Central memory CD8-positive, alpha-beta T cell (primary cell): ENCODE results near the gene ABHD16B.
"Not testable (repeated sequence)": the region's sequence is repeated elsewhere in the genome, so short reads cannot be mapped to it uniquely, and the experiment has no call there.

ENCODE experiments used
- ATAC-seq: fragments of 150-1000 bp; cut with Tn5 transposase; replicated peaks from 2 replicates; pipeline ENCODE4 v1.10.0; 2022; ENCODE audit warnings: mild to moderate bottlenecking, moderate FRiP score, moderate number of reproducible peaks; ENCODE audit not compliant: poor library complexity, severe bottlenecking; ENCODE audit errors: extremely low read depth
- DNase-seq, 2 donors: peaks; one replicate each; pipeline ENCODE4 v3.0.0; 2021; ENCODE audit warnings: low spot score in 2 of 2
- H3K27ac Mint-ChIP-seq: one replicate; pipeline ENCODE4 v1.8.0; 2022; ENCODE audit warnings: low read depth, mild to moderate bottlenecking, moderate library complexity, mixed read lengths
- H3K27me3 Mint-ChIP-seq: one replicate; pipeline ENCODE4 v1.8.0; 2022; ENCODE audit warnings: mixed read lengths
- H3K36me3 Mint-ChIP-seq: one replicate; pipeline ENCODE4 v1.8.0; 2022; ENCODE audit warnings: mild to moderate bottlenecking, moderate library complexity, mixed read lengths; ENCODE audit not compliant: insufficient read depth
- H3K4me1 Mint-ChIP-seq: one replicate; pipeline ENCODE4 v1.8.0; 2022; ENCODE audit warnings: mixed read lengths
- H3K4me3 Mint-ChIP-seq: one replicate; pipeline ENCODE4 v1.8.0; 2022; ENCODE audit warnings: mild to moderate bottlenecking, moderate library complexity, mixed read lengths
- H3K9me3 Mint-ChIP-seq: one replicate; pipeline ENCODE4 v1.8.0; 2022; ENCODE audit warnings: mixed read lengths

Gene ABHD16B

GRCh38 chr20:63863798-63864544, 2.7 kb downstream of the ABHD16B start:
- DNase-seq (peak; percentile 56 to 68), ATAC-seq (peak; percentile 73)
- Mint-ChIP-seq H3K36me3 (peaks cover 24% of the 10 kb centered on the region), H3K27ac (peak overlapping the region; percentile 88), H3K9me3 (no peaks in the 10 kb centered on the region), H3K4me1 (peaks cover 41% of the 10 kb centered on the region), H3K27me3 (no peaks in the 10 kb centered on the region), H3K4me3 (peak overlapping the region; percentile 89)

GRCh38 chr20:63864545-63864977, 3.3 kb downstream of the ABHD16B start:
- Mint-ChIP-seq H3K4me1 (peaks cover 41% of the 10 kb centered on the region), H3K36me3 (peaks cover 28% of the 10 kb centered on the region), H3K4me3 (peak overlapping the region; percentile 89), H3K27ac (peak overlapping the region; percentile 88), H3K9me3 (no peaks in the 10 kb centered on the region), H3K27me3 (no peaks in the 10 kb centered on the region)
- no peak for ATAC-seq
- DNase-seq: no peak

GRCh38 chr20:63864978-63865640, 3.8 kb downstream of the ABHD16B start, which contains the start of gene TPD52L2:
TSS of gene TPD52L2 (plus strand) at chr20:63865270. CDS start at chr20:63865366, 96 bp downstream.
- Mint-ChIP-seq H3K36me3 (peaks cover 30% of the 10 kb centered on the region), H3K27ac (peak within 1 kb of the TSS; percentile 88), H3K4me3 (peak within 1 kb of the TSS; percentile 89), H3K4me1 (peaks cover 41% of the 10 kb centered on the region), H3K27me3 (no peaks in the 10 kb centered on the region), H3K9me3 (no peaks in the 10 kb centered on the region)
- DNase-seq: peak; percentile 95
- ATAC-seq: peak; percentile 93

GRCh38 chr20:63867042-63867441, 5.7 kb downstream of the ABHD16B start:
- not testable (repeated sequence) for ATAC-seq, DNase-seq, H3K27ac Mint-ChIP-seq, H3K27me3 Mint-ChIP-seq, H3K9me3 Mint-ChIP-seq
- Mint-ChIP-seq H3K36me3 (peaks cover 44% of the 10 kb centered on the region), H3K4me1 (peaks cover 36% of the 10 kb centered on the region), H3K4me3 (peak overlapping the region; percentile 89)

GRCh38 chr20:63868264-63868663, 7.0 kb downstream of the ABHD16B start:
- peaks cover 32% of the 10 kb centered on the region for H3K4me1 Mint-ChIP-seq
- ATAC-seq (no peak), DNase-seq (no peak)
- no peaks in the 10 kb centered on the region for H3K9me3 Mint-ChIP-seq
- no peaks in the 10 kb centered on the region for H3K27me3 Mint-ChIP-seq
- H3K4me3 Mint-ChIP-seq: no peak overlapping the region
- peaks cover 54% of the 10 kb centered on the region for H3K36me3 Mint-ChIP-seq
- H3K27ac Mint-ChIP-seq: no peak overlapping the region

- H3K27ac Mint-ChIP-seq: no peak overlapping the region
- H3K4me3 Mint-ChIP-seq: no peak overlapping the region
- peaks cover 74% of the 10 kb centered on the region for H3K36me3 Mint-ChIP-seq
- H3K9me3 Mint-ChIP-seq: no peaks in the 10 kb centered on the region
- DNase-seq (no peak), ATAC-seq (no peak)
- H3K4me1 Mint-ChIP-seq: peaks cover 5% of the 10 kb centered on the region
- H3K27me3 Mint-ChIP-seq: no peaks in the 10 kb centered on the region
Observed at GRCh38 chr20:63873477-63873971, 12.2 kb downstream of the ABHD16B start.

- not testable (repeated sequence) for ATAC-seq, H3K9me3 Mint-ChIP-seq, DNase-seq
Observed at GRCh38 chr20:63874241-63874640, 12.9 kb downstream of the ABHD16B start.

GRCh38 chr20:63876489-63877036, 15.3 kb downstream of the ABHD16B start:
- Mint-ChIP-seq H3K4me1 (peaks cover 5% of the 10 kb centered on the region), H3K27ac (no peak overlapping the region), H3K36me3 (peaks cover 58% of the 10 kb centered on the region), H3K27me3 (no peaks in the 10 kb centered on the region), H3K9me3 (no peaks in the 10 kb centered on the region), H3K4me3 (no peak overlapping the region)
- DNase-seq (no peak), ATAC-seq (no peak)

More at GRCh38 chr20:63874241-63874640, 12.9 kb downstream of the ABHD16B start:
- not testable (repeated sequence) for H3K4me1 Mint-ChIP-seq, H3K4me3 Mint-ChIP-seq, H3K27me3 Mint-ChIP-seq, H3K27ac Mint-ChIP-seq
- peaks cover 69% of the 10 kb centered on the region for H3K36me3 Mint-ChIP-seq

GRCh38 chr20:63877755-63878470, 16.6 kb downstream of the ABHD16B start:
- no peak overlapping the region for H3K4me3 Mint-ChIP-seq
- ATAC-seq: no peak
- no peaks in the 10 kb centered on the region for H3K9me3 Mint-ChIP-seq
- peaks cover 5% of the 10 kb centered on the region for H3K4me1 Mint-ChIP-seq
- peaks cover 53% of the 10 kb centered on the region for H3K36me3 Mint-ChIP-seq
- DNase-seq: no peak
- no peak overlapping the region for H3K27ac Mint-ChIP-seq
- H3K27me3 Mint-ChIP-seq: no peaks in the 10 kb centered on the region

- Mint-ChIP-seq H3K27me3 (no peaks in the 10 kb centered on the region), H3K4me3 (no peak overlapping the region), H3K36me3 (peaks cover 42% of the 10 kb centered on the region), H3K27ac (peak overlapping the region; percentile 53), H3K4me1 (no peaks in the 10 kb centered on the region), H3K9me3 (no peaks in the 10 kb centered on the region)
- DNase-seq (no peak), ATAC-seq (no peak)
Observed at GRCh38 chr20:63878899-63879663, 17.8 kb downstream of the ABHD16B start.

GRCh38 chr20:63880901-63881300, 19.6 kb downstream of the ABHD16B start:
- not testable (repeated sequence) for H3K9me3 Mint-ChIP-seq, H3K4me1 Mint-ChIP-seq, H3K4me3 Mint-ChIP-seq, H3K27me3 Mint-ChIP-seq, H3K27ac Mint-ChIP-seq, DNase-seq, ATAC-seq
- peaks cover 30% of the 10 kb centered on the region for H3K36me3 Mint-ChIP-seq
